CD4-positive, alpha-beta T cell (primary cell): ENCODE measurements around the gene SMC4. TPM values are rescaled to one million over a fixed set of nuclear protein-coding genes. Genes with fewer than 3 reads are reported as not detected.

Source experiments
- ATAC-seq: fragments of 200-7000 bp; cut with Tn5 transposase; one replicate; pipeline ENCODE4 v1.10.0; 2022; ENCODE audit warnings: mild to moderate bottlenecking; ENCODE audit not compliant: poor library complexity
- CTCF ChIA-PET: fragments of 350-600 bp; sonication (Branson Sonifier 250); formaldehyde crosslinking; loops from one replicate; lab custom pipeline; 2021; ENCODE audit warnings: antibody characterized with exemption, inconsistent platforms; lab: Charles Lee
- POLR2A ChIA-PET: fragments of 350-600 bp; sonication (Branson Sonifier 250); formaldehyde crosslinking; loops from one replicate; lab custom pipeline; 2021; ENCODE audit warnings: antibody characterized with exemption, inconsistent platforms; lab: Charles Lee
- DNase-seq, 14 experiments: peaks; one replicate each; pipeline ENCODE4 v3.0.0-alpha.2; 2013 to 2020; ENCODE audit warnings: mixed read lengths in 2 of 14
- H3K27ac ChIP-seq, 2 donors: one replicate each; pipeline versions ENCODE4 v1.5.1 to v1.7.0; 2013; ENCODE audit warnings: low read length in 2 of 2, low read depth in 1 of 2, mild to moderate bottlenecking in 1 of 2
- H3K27me3 ChIP-seq, 2 experiments: 1 replicate in 1 of 2; 2 replicates in 1 of 2; pipeline versions ENCODE4 v1.6.1 to v1.7.0; 2013; ENCODE audit warnings: low read length in 2 of 2, control low read depth in 1 of 2, mild to moderate bottlenecking in 1 of 2, moderate library complexity in 1 of 2; ENCODE audit not compliant: insufficient read depth in 2 of 2, control insufficient read depth in 1 of 2
- H3K36me3 ChIP-seq: one replicate; pipeline ENCODE4 v1.6.1; 2013; ENCODE audit warnings: low read length, control low read depth; ENCODE audit not compliant: insufficient read depth
- H3K4me1 ChIP-seq: one replicate; pipeline ENCODE4 v1.6.1; 2013; ENCODE audit warnings: low read length, control low read depth; ENCODE audit not compliant: insufficient read depth
- H3K4me3 ChIP-seq: one replicate; pipeline ENCODE4 v1.5.1; 2013; ENCODE audit warnings: mild to moderate bottlenecking, low read length, moderate library complexity
- H3K9me3 ChIP-seq, 2 experiments: 1 replicate in 1 of 2; 2 replicates in 1 of 2; pipeline versions ENCODE4 v1.6.1 to v1.7.0; 2013; ENCODE audit warnings: low read length in 2 of 2, mild to moderate bottlenecking in 2 of 2, control low read depth in 1 of 2, moderate library complexity in 1 of 2; ENCODE audit not compliant: control insufficient read depth in 1 of 2, insufficient read depth in 1 of 2
- H3K27ac Mint-ChIP-seq: one replicate; pipeline ENCODE4 v1.8.0; 2020; ENCODE audit warnings: mixed read lengths
- H3K27me3 Mint-ChIP-seq: one replicate; pipeline ENCODE4 v1.8.0; 2021; ENCODE audit warnings: mixed read lengths
- H3K36me3 Mint-ChIP-seq: one replicate; pipeline ENCODE4 v1.8.0; 2021; ENCODE audit warnings: low read depth, mixed read lengths
- H3K4me1 Mint-ChIP-seq: one replicate; pipeline ENCODE4 v1.8.0; 2021; ENCODE audit warnings: low read depth, mixed read lengths
- H3K4me3 Mint-ChIP-seq: one replicate; pipeline ENCODE4 v1.8.0; 2020; ENCODE audit warnings: mild to moderate bottlenecking, mixed read lengths
- H3K9me3 Mint-ChIP-seq: one replicate; pipeline ENCODE4 v1.8.0; 2020; ENCODE audit warnings: mixed read lengths
- CTCF ChIP-seq: fragments of 200-600 bp; IDR thresholded peaks from one replicate; pipeline ENCODE4 v1.8.0; 2022; ENCODE audit warnings: antibody characterized with exemption, mild to moderate bottlenecking
- intact Hi-C, 2 experiments: fragments of 100-400 bp; cut with DNase I in 1 of 2; cut with micrococcal nuclease in 1 of 2; formaldehyde crosslinking; loops; one replicate each; pipeline versions ENCODE4 v1.15.1 to v1.9.0; 2023 to 2025; cut with DNase I, micrococcal nuclease
- total RNA-seq, 174 experiments: library from RNA in 2 of 174; stranded (reverse) in 2 of 174; gene quantifications; one replicate each; pipeline ENCODE4 v1.2.3 and lab custom pipeline; 2021 to 2026

Gene SMC4
- total RNA-seq, 2 experiments from 2014 or later: 52.3 to 58.8 TPM

- no peak for TF ChIP-seq CTCF
- Histone ChIP-seq H3K9me3 (no peaks in the 10 kb centered on the region), H3K4me3 (peak overlapping the region; percentile 89), H3K27me3 (peaks cover 0 to 4% of the 10 kb centered on the region in 2 experiments), H3K36me3 (no peaks in the 10 kb centered on the region), H3K27ac (no peak overlapping the region), H3K4me1 (peaks cover 22% of the 10 kb centered on the region)
- ChIA-PET CTCF (interaction anchor here (0.9 to 2.4 kb wide), 2 partner anchors 12 to 48 kb away, joined by 3 to 15 read pairs; partner anchors contain the start of gene TRIM59), POLR2A (interaction anchor here (0.8 to 1.5 kb wide), 3 partner anchors 22 to 1599 kb away, joined by 3 to 9 read pairs (median 3); partner anchors contain the start of genes MFSD1 and TRIM59)
- intact Hi-C loops: loop anchor here (2.0 to 10.0 kb wide), 4 partner anchors 47 to 356 kb away; partner anchors contain the start of genes KPNA4 (in 2 of the 2), PPM1L (in 1 of the 2) and TRIM59 (in 1 of the 2)
- peaks cover 62% of the 10 kb centered on the region for H3K4me1 Mint-ChIP-seq
- peak overlapping the region; percentile 97 for H3K27ac Mint-ChIP-seq
- H3K4me3 Mint-ChIP-seq: peak overlapping the region; percentile 90
- no peaks in the 10 kb centered on the region for H3K9me3 Mint-ChIP-seq
- no peak for ATAC-seq
- peaks cover 50% of the 10 kb centered on the region for H3K36me3 Mint-ChIP-seq
- DNase-seq: peak in 4 of 14 experiments; percentile 13 to 42 (median 24)
- H3K27me3 Mint-ChIP-seq: peaks cover 29% of the 10 kb centered on the region
These were observed 2.0 kb downstream of the SMC4 start for GRCh38 chr3:160401291-160402095.

- no peak overlapping the region for H3K27ac ChIP-seq
- H3K27me3 ChIP-seq: peaks cover 0 to 4% of the 10 kb centered on the region in 2 experiments
- intact Hi-C loops: loop anchor here (5.0 to 10.0 kb wide), 2 partner anchors 162 to 355 kb away; partner anchors contain the start of genes KPNA4 (in 1 of the 2) and PPM1L (in 1 of the 2)
- Mint-ChIP-seq H3K27ac (peak overlapping the region; percentile 97), H3K27me3 (peaks cover 29% of the 10 kb centered on the region), H3K9me3 (no peaks in the 10 kb centered on the region), H3K4me3 (peak overlapping the region; percentile 90), H3K36me3 (peaks cover 53% of the 10 kb centered on the region), H3K4me1 (peaks cover 56% of the 10 kb centered on the region)
- peak overlapping the region; percentile 89 for H3K4me3 ChIP-seq
- DNase-seq (no peak), ATAC-seq (no peak)
- H3K9me3 ChIP-seq: no peaks in the 10 kb centered on the region
- H3K4me1 ChIP-seq: peaks cover 22% of the 10 kb centered on the region
- CTCF ChIA-PET: interaction anchor here (0.8 to 2.4 kb wide), 2 partner anchors 11 to 32 kb away, joined by 3 to 15 read pairs; no protein-coding TSS in a partner anchor
- no peaks in the 10 kb centered on the region for H3K36me3 ChIP-seq
- no peak for TF ChIP-seq CTCF
- POLR2A ChIA-PET: interaction anchor here (1.0 to 1.5 kb wide), 2 partner anchors 47 kb away, joined by 4 to 9 read pairs; partner anchors contain the start of gene TRIM59
These were observed 3.0 kb downstream of the SMC4 start for GRCh38 chr3:160402221-160403027.
